RWPE2 (cell line): ENCODE results near the gene CNBD2.
"Not testable (repeated sequence)": the region's sequence is repeated elsewhere in the genome, so short reads cannot be mapped to it uniquely, and the experiment has no call there.

Experiments
- ATAC-seq: fragments of 200-7000 bp; cut with Tn5 transposase; 3 replicates; pipeline ENCODE4 v1.9.1; 2021; ENCODE audit warnings: low read depth
- DNase-seq: peaks from one replicate; pipeline ENCODE4 v3.0.0-alpha.2; 2020; ENCODE audit warnings: low spot score
- H3K27ac ChIP-seq: fragments of 450-650 bp; 2 replicates; pipeline ENCODE4 v1.5.1; 2017; ENCODE audit warnings: mild to moderate bottlenecking; ENCODE audit not compliant: poor library complexity, severe bottlenecking
- H3K27me3 ChIP-seq: fragments of 250-450 bp; sonication (Bioruptor Pico); 2 replicates; pipeline ENCODE4 v1.5.1; 2021; ENCODE audit warnings: mild to moderate bottlenecking, moderate library complexity; ENCODE audit not compliant: insufficient read depth, poor library complexity, severe bottlenecking
- H3K36me3 ChIP-seq: fragments of 250-450 bp; sonication (Bioruptor Pico); 2 replicates; pipeline ENCODE4 v1.5.1; 2020; ENCODE audit warnings: low read depth, mild to moderate bottlenecking, moderate library complexity
- H3K4me1 ChIP-seq: fragments of 250-450 bp; sonication (Bioruptor Pico); 2 replicates; pipeline ENCODE4 v1.5.1; 2021; ENCODE audit warnings: mild to moderate bottlenecking, moderate library complexity; ENCODE audit not compliant: insufficient read depth, poor library complexity, severe bottlenecking
- H3K4me3 ChIP-seq: fragments of 250-450 bp; sonication (Bioruptor Pico); 2 replicates; pipeline ENCODE4 v1.5.1; 2021; ENCODE audit warnings: mild to moderate bottlenecking, moderate library complexity; ENCODE audit not compliant: severe bottlenecking
- H3K9me3 ChIP-seq: fragments of 250-450 bp; sonication (Bioruptor Pico); 2 replicates; pipeline ENCODE4 v1.5.1; 2021; ENCODE audit warnings: mild to moderate bottlenecking, moderate library complexity; ENCODE audit not compliant: severe bottlenecking
- TF ChIP-seq, protein P1 (sequence below): fragments of 450-650 bp; IDR thresholded peaks from one replicate; pipeline ENCODE4 v1.5.1; 2017; ENCODE audit warnings: mild to moderate bottlenecking, moderate library complexity; ENCODE audit not compliant: poor library complexity, severe bottlenecking

The CNBD2 gene

GRCh38 chr20:36043441-36043840 is 75.1 kb downstream of the CNBD2 start:
- Histone ChIP-seq H3K27ac (no peak overlapping the region), H3K4me1 (peaks cover 18% of the 10 kb centered on the region), H3K4me3 (no peak overlapping the region), H3K9me3 (no peaks in the 10 kb centered on the region), H3K27me3 (no peaks in the 10 kb centered on the region), H3K36me3 (peaks cover 28% of the 10 kb centered on the region)
- DNase-seq (no peak), ATAC-seq (no peak)
- TF ChIP-seq, protein P1, sequence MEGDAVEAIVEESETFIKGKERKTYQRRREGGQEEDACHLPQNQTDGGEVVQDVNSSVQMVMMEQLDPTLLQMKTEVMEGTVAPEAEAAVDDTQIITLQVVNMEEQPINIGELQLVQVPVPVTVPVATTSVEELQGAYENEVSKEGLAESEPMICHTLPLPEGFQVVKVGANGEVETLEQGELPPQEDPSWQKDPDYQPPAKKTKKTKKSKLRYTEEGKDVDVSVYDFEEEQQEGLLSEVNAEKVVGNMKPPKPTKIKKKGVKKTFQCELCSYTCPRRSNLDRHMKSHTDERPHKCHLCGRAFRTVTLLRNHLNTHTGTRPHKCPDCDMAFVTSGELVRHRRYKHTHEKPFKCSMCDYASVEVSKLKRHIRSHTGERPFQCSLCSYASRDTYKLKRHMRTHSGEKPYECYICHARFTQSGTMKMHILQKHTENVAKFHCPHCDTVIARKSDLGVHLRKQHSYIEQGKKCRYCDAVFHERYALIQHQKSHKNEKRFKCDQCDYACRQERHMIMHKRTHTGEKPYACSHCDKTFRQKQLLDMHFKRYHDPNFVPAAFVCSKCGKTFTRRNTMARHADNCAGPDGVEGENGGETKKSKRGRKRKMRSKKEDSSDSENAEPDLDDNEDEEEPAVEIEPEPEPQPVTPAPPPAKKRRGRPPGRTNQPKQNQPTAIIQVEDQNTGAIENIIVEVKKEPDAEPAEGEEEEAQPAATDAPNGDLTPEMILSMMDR: no peak

- no peak overlapping the region for H3K4me3 ChIP-seq
- ATAC-seq: peak; percentile 14; the same call in 2 of the 3 replicates
- no peak for DNase-seq
- H3K27me3 ChIP-seq: no peaks in the 10 kb centered on the region
- no peaks in the 10 kb centered on the region for H3K9me3 ChIP-seq
- TF ChIP-seq, protein P1: no peak
- H3K27ac ChIP-seq: no peak overlapping the region
- peaks cover 34% of the 10 kb centered on the region for H3K36me3 ChIP-seq
- peaks cover 23% of the 10 kb centered on the region for H3K4me1 ChIP-seq
Observed at GRCh38 chr20:36043892-36044515, 75.6 kb downstream of the CNBD2 start.

DNA sequence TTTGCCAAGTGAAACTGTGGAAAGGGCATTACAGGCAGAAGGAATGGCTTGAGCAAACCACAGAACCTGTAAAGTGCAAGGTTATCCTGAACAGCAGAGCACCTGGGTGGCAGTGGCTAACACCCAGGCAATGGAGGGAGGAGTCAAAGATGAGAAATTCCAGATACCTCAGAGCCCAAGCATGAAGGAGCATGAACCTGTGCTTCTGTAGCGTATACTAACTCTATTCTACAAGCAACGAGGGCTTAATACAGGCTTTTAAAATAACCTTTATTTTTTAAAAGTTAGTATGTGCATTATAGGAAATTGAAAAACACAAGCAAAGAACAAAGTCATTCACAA is 77.0 kb downstream of the CNBD2 start:
- Histone ChIP-seq H3K4me1 (peaks cover 23% of the 10 kb centered on the region), H3K9me3 (no peaks in the 10 kb centered on the region), H3K27me3 (no peaks in the 10 kb centered on the region), H3K27ac (no peak overlapping the region), H3K36me3 (peaks cover 46% of the 10 kb centered on the region), H3K4me3 (no peak overlapping the region)
- peak; percentile 51 for ATAC-seq
- no peak for DNase-seq
- TF ChIP-seq, protein P1: no peak

DNA sequence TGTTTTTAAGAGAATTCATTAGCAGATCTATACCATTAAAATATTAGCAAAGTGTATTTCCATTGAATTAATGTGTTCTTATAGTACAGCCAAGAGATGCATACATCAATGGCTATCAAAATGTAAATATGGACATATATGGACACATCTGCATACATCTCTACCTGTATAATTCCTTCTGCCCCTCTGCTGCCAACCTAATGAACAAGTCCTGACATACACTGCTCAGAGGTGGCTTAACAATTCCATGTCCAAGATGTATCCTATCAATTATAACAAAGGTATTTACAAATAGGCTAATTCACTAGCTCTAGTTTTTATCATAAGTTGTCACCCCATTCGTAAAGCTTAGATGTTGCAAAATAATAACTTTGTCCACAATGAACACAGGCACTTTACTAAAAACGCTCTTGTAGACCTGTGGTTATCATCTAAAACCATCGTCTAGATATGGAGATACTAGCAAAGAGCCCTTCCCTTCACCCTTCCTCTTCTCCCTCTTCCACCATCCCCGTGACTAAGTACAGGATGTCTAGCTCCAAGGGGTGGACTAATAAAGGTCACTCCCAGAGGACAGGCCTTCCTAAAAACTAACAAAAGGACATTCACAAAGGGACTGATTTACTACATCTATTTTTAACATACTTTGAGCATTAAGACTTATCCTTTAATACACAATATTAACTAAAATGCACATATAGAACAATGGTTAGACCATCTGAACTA is 77.8 kb downstream of the CNBD2 start:
- H3K36me3 ChIP-seq: peaks cover 46% of the 10 kb centered on the region
- ATAC-seq, H3K9me3 ChIP-seq, H3K27ac ChIP-seq, H3K4me3 ChIP-seq, DNase-seq, H3K27me3 ChIP-seq: not testable (repeated sequence)
- H3K4me1 ChIP-seq: peaks cover 26% of the 10 kb centered on the region

DNA sequence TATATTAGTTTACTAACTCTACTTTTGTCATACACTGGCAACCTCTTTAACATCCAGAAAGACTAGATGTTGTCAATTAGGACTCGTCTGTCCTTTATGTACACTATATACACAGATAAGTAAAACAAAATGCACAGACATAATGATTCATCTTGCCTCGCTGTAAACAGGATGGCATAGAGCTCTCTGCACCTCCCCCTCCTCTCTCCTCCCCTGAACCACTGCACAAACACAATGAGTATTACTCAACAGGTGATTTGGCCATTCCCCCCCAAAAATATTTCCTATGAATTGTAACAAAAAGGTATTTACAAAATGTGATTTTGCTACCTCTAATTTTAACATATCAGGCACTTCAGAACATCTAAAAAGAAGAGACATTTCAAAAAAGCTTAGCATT is 81.0 kb downstream of the CNBD2 start:
- ATAC-seq, H3K27me3 ChIP-seq, H3K9me3 ChIP-seq, DNase-seq: not testable (repeated sequence)
- Histone ChIP-seq H3K4me3 (peak overlapping the region; percentile 99), H3K36me3 (peaks cover 46% of the 10 kb centered on the region), H3K4me1 (peaks cover 27% of the 10 kb centered on the region), H3K27ac (peak overlapping the region; percentile 81)
